IPS-NIHi7 (cell line): ENCODE measurements around the gene PRF1.
"Not testable (repeated sequence)": the region's sequence is repeated elsewhere in the genome, so short reads cannot be mapped to it uniquely, and the experiment has no call there.

Experiments
- DNase-seq: peaks from one replicate; pipeline ENCODE4 v3.0.0; 2012; ENCODE audit warnings: mixed read lengths; ENCODE audit errors: extremely low spot score

Gene PRF1

DNA sequence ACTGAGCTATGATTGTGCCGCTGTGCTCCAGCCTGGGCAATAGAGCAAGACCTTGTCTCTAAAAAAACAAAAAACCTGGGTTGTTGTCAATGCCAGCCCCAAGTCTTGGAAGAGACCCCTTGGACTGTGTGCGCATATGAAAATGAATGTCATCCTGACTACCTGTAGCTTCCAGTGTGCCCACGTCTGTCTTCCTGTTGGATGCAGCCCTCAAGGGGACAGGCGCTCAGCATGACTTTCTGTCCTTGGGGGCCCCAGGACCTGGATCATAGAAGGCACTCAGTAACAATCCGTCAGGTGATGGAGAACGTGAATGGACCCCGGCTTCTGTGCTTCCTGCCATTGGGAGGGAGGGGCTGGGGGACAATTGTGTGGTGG lies 9.0 kb downstream of the PRF1 start:
- no peak for DNase-seq

- DNase-seq = no peak
Measured at GRCh38 chr10:70592746-70593512, 9.6 kb downstream of the PRF1 start.

- DNase-seq = no peak
Measured at GRCh38 chr10:70592186-70592735, 10.3 kb downstream of the PRF1 start.

GRCh38 chr10:70590655-70591416 lies 11.7 kb downstream of the PRF1 start:
- no peak for DNase-seq

GRCh38 chr10:70589762-70590654 lies 12.5 kb downstream of the PRF1 start:
- peak; percentile 4 for DNase-seq

DNA sequence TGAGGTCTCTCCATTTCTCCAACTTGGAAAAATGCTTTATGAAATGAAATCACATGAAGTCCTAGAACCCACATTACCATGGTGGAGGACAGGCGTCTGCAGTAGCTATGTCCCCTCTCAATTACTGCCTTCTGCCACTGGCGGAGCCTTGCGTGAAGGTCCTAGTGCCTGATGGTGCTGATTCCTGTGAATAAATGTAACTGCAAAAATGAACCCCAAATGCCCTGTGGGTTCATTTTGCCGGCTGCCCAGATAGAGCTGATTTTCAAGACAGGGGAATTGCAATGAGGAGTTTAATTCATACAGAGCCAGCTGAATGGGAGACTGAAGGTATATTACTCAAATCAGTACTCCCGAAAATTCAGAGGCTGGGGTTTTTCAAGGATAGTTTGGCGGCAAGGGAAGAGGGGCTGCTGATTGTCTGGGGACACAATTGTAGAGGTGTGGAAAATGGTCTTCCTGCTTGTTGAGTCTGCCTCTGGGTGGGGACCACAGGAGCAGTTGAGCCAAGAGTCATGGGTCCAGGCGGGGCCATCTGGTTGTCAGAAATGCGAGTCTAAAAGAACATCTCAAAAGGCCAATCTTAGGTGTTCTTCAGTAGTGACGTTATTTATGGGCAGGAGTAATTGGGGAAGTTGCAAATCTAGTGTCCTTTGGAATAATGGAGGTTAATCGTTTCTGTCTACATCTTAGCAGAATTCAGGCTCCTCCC lies 13.5 kb downstream of the PRF1 start:
- DNase-seq = no peak

GRCh38 chr10:70588255-70588654 lies 14.3 kb downstream of the PRF1 start:
- DNase-seq = no peak

DNA sequence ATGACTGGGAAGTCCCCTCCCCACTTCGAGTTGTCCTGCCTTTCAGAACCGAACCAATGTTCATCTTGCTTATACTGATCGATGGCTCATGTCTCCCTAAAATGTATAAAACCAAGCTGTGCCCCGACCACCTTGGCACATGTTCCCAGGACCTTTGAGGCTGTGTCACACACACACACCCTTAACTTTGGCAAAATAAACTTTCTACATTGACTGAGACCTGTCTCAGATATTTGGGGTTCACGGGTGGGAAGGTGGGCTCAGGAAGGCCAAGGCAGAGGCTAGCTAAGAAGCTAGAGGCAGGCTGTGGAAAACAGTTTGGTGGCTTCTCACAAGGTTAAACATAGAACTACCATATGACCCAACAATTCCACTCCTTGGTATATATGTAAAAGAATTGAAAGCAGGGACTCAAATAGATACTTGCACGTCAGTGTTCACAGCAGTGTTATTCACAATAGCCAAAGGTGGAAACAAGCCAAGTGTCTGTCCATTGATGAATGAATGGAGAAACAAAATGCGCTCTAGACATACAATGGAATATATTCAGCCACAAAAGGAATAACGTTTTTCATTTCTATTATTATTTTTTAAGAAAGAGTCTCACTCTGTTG lies 15.4 kb downstream of the PRF1 start:
- DNase-seq = no peak

- no peak for DNase-seq
Measured at GRCh38 chr10:70586348-70586930, 16.1 kb downstream of the PRF1 start.

- no peak for DNase-seq
Measured at GRCh38 chr10:70585578-70586169, 16.9 kb downstream of the PRF1 start.

DNA sequence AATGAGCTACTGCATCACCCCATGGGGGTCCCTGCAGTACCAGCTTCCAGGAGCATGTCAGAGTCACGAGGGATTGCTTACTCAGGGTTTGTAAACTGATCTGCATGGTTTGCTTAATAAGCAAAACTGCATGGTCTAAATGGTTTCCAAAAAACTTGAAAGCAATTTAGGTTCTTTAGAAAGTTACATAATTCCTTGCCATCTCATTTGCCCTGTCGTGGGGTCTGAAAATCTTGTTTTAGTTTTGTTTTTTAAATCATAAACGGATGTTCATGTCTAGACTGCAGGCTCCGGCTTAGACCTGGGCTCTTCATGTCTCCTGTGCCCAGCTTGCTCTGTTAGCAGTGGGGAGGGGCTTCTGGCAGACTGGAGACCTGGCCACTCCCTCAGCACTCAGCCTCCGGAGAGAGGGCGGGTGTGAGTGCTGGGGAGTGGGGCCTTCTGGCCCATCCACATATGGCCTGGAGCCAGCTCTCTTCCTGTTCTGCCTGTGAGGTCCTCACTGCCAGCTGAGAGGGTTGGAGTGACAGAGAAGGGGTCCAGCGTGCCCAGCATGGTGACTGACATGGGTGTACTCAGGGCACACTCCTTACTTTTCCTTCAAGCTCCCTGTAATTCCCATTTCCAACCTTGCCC lies 17.5 kb downstream of the PRF1 start:
- DNase-seq = peak; percentile 94

- no peak for DNase-seq
Measured at GRCh38 chr10:70584366-70584765, 18.2 kb downstream of the PRF1 start.

DNA sequence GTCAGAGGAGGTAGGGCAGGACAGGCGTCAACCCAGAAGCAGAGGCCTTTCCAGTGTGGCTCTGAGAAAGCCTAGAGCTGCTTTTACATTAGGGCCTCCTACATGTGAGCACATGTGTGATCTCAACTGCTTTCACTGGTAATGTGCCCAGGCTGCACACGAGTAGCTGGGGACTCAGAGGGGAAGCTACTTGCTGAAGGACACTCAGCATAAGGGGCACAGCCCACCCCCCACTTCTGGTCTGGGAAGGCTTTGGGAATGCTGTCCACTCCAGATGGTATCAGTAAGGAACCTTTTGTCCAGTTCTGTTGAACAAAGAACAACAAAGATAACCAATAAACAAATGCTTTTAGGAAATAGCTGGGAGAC lies 18.9 kb downstream of the PRF1 start:
- no peak for DNase-seq

- no peak for DNase-seq
Measured at GRCh38 chr10:70582793-70583668, 19.5 kb downstream of the PRF1 start.

DNA sequence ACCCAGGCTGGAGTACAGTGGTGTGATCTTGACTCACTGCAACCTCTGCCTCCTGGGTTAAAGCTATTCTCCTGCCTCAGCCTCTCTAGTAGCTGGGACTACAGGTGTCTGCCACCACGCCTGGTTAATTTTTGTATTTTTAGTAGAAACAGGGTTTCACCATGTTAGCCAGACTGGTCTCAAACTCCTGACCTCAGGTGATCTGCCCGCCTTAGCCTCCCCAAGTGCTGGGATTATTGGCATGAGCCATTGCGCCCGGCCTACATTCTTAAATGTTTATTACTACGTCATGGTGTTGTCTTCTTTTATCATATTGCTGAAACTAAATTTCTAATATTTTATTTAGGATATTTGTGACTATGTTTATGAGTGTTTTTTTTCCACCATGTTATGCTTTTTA lies 21.4 kb downstream of the PRF1 start:
- DNase-seq = not testable (repeated sequence)

GRCh38 chr10:70579234-70580002 lies 23.1 kb downstream of the PRF1 start:
- DNase-seq = no peak

GRCh38 chr10:70578371-70578947 lies 24.1 kb downstream of the PRF1 start:
- DNase-seq = no peak
